ENCODE measurements around the gene PRR36.
"Not testable (repeated sequence)": the region's sequence is repeated elsewhere in the genome, so short reads cannot be mapped to it uniquely, and the experiment has no call there.

The PRR36 gene

DNA sequence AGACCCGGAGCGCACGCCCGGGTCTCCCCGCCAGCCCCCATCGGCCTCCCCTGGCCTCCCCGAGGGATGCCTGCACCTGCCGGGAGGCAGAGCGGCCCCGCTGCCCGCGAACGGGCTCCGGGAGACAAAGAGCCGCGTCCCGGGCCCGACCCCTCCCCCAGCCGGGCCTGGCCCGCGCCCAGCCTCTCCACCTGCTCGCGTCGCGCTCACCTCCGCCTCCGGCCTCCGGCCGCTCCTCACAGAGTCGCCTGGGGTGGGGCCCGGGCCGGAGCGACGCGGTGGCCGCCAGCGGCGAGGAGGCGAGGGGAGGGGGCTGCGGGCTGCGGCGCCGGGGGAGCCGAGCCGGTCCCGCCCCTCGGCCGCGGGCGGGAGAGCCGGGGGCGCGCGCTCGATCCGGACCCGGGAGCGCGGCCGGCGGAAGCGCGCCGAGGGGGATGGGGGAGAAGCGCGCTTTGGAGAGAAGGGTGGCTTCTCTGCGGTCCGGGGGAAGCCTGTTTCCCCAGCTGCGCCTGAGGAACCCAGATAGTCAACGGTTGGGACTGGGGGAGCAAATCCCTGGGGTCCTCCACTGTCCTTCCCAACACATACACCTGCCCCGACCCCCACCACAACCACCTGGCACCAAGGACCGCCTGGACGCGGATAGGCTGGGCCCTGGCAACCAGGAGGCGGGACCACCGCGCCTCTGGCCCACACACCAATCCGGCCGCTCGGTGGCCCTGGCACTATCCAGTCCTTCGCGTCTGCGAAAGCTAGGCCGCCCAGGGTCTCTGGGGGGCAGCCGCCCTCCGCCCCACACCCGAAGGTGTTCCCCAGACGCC, at the start of gene PRR36:
TSS of gene PRR36 (minus strand) at position 315 of the 821 bp plus-strand sequence. CDS start 701 bp downstream, outside the sequence.
- in situ Hi-C loops (cut with MboI; ENCODE audit: low sequenced_read_pairs): no loop called here
- peak; percentile 59 to 81 for DNase-seq (ENCODE audit: low spot score in 2 of 2)
- H3K36me3 ChIP-seq (replicated peaks): 0 out of 2 replicates have a peak, but pooled peaks cover 4% of the 10 kb centered on the region

DNA sequence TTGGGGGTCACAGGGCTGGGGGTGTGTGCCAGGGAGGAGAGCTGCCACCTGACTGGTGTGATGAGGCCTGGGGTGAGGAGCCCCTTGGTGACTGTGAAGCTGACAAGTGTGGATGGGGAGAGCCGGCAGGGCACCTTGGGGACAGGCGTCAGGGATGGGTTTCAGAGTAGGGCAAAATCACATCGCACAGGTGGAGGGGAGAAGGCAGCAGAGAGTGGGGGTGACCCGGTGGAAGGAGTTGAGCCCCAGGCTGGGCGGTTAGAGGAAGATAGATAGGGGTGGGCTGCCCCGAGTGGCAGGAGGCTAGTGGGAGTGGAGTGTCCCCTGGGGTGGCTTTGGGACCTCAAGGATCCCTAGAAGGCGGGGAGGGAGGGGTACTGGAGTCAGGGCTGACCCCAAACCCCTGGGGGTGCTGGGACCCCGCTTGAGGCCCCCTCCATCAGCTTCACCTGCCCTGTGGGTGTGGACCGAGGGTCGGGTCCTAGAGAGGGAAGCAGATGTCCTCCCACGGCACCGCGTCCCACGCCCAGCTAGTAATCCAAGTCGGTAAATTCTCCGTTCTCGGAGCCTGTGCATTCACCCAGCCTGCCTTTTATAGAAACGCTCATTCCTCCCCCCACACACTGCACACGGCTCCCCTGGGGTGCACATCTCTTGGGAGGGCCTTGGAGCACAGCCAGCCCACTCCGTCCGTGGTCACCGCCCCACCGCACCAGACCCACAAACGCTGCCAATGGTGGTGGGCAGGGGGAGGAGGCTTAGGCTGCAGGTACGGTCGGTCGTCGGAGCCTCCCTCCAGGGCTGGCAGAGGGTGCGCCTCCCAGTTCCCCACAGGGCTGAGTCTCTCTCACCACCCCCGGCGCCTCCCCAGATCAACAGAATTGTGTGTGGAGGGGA, 49.4 kb upstream of the PRR36 start:
- peaks cover 16% of the 10 kb centered on the region for H3K4me1 ChIP-seq

More for the DNA sequence above, at the start of gene PRR36:
- Histone ChIP-seq H3K4me3 (peak within 1 kb of the TSS; percentile 46), H3K4me1 (peaks cover 31% of the 10 kb centered on the region), H3K9me3 (no peaks in the 10 kb centered on the region), H3K27me3 (ENCODE audit: low read depth) (no peaks in the 10 kb centered on the region)

DNA sequence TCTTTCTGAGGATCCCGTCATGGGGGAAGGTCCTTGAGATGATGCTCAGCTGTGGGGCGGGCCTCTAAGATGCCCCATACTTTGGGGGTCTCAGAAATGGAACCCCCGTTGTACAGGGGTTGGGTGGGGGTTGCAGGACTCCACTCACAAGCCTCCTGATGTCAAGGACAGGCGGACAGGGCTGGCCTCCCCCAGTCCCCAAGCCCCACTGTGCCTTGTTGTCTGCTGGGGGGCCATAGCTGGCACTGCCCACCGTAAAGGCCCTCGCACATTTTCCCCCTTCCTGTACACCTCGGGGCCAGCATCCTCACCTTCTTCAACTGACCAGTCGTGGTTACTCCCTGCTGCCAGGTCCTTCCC, 48.6 kb upstream of the PRR36 start:
- peaks cover 23% of the 10 kb centered on the region for H3K4me1 ChIP-seq
- in situ Hi-C loops (cut with MboI; ENCODE audit: low sequenced_read_pairs): loop anchor here (5.0 kb wide), 1 partner anchor 56 kb away; no protein-coding TSS in a partner anchor
- H3K9me3 ChIP-seq: no peaks in the 10 kb centered on the region
- no peak overlapping the region for H3K4me3 ChIP-seq
- peaks cover 9% of the 10 kb centered on the region for H3K36me3 ChIP-seq (replicated peaks)
- no peak for DNase-seq (ENCODE audit: low spot score in 2 of 2)
- peaks cover 1% of the 10 kb centered on the region for H3K27me3 ChIP-seq (ENCODE audit: low read depth)

More for the DNA sequence above, 49.4 kb upstream of the PRR36 start:
- H3K4me3 ChIP-seq: no peak overlapping the region
- no peaks in the 10 kb centered on the region for H3K27me3 ChIP-seq (ENCODE audit: low read depth)
- peaks cover 9% of the 10 kb centered on the region for H3K36me3 ChIP-seq (replicated peaks)
- DNase-seq (ENCODE audit: low spot score in 2 of 2): no peak
- no peaks in the 10 kb centered on the region for H3K9me3 ChIP-seq
- in situ Hi-C loops (cut with MboI; ENCODE audit: low sequenced_read_pairs): loop anchor here (5.0 kb wide), 1 partner anchor 56 kb away; no protein-coding TSS in a partner anchor

DNA sequence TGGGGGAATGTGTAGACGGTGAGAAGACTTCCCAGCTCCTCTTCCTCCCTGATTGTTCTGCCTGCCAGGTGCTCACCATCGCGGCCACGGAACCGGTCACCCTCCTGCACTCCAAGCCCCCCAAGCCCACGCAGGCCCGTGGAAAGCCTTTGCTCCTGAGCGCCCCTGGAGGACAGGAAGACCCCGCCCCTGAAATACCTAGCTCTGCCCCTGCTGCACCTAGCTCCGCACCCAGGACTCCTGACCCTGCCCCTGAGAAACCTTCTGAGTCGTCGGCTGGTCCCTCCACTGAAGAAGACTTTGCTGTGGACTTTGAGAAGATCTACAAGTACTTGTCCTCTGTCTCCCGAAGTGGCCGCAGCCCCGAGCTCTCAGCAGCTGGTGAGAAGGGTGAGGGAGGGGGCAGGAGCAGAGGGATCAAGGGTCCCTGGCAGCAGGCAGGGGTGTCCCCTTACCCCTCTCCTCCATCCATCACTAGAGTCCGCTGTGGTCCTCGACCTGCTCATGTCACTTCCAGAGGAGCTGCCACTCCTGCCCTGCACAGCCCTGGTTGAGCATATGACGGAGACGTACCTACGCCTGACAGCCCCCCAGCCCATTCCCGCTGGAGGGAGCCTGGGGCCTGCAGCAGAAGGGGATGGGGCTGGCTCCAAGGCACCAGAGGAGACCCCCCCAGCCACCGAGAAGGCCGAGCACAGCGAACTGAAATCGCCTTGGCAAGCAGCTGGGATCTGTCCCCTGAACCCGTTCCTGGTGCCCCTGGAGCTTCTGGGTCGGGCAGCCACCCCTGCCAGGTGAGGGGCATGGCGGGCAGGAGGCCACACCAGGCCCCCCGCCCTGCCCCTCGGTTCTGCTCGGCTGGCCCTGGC, 48.0 kb upstream of the PRR36 start:
- Histone ChIP-seq H3K9me3 (no peaks in the 10 kb centered on the region), H3K27me3 (ENCODE audit: low read depth) (peaks cover 7% of the 10 kb centered on the region), H3K36me3 (replicated peaks) (peaks cover 9% of the 10 kb centered on the region), H3K4me3 (no peak overlapping the region), H3K4me1 (peaks cover 28% of the 10 kb centered on the region)
- DNase-seq (ENCODE audit: low spot score in 2 of 2): no peak
- in situ Hi-C loops (cut with MboI; ENCODE audit: low sequenced_read_pairs): loop anchor here (5.0 kb wide), 1 partner anchor 55 kb away; no protein-coding TSS in a partner anchor

DNA sequence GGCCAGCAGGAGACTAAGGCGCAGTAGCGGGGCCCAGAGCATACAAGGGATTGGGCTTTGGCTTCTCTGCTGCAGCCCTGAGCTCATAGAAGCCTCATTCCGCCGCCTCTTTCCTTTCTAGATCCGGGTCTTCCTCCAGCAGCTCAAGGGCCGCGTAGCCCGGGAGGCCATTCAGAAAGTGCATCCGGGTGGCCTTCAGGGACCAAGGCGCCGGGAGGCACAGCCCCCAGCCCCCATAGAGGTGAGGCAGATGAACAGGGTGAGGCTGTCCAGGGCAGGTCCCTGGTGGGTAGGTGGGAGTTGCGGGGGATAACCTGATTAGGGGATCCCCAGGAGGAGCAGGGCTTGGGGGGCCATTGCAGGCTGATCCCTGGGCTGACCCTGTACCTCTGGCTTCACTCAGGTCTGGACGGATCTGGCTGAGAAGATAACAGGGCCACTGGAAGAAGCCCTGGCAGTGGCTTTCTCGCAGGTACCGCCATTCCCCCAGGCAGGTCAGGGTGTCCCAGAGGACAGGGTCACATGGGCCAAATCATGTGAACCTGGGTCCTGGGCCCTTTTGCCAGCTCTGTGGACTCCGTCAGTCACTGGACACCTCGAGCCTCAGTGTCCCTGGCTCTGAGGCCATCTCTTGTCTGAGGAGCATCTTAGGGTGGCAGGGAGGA, 47.2 kb upstream of the PRR36 start:
- in situ Hi-C loops (cut with MboI; ENCODE audit: low sequenced_read_pairs): loop anchor here (5.0 kb wide), 1 partner anchor 54 kb away; no protein-coding TSS in a partner anchor
- Histone ChIP-seq H3K4me1 (peaks cover 25% of the 10 kb centered on the region), H3K36me3 (replicated peaks) (peaks cover 4% of the 10 kb centered on the region), H3K4me3 (peak overlapping the region; percentile 26), H3K27me3 (ENCODE audit: low read depth) (peaks cover 13% of the 10 kb centered on the region), H3K9me3 (no peaks in the 10 kb centered on the region)
- no peak for DNase-seq (ENCODE audit: low spot score in 2 of 2)

DNA sequence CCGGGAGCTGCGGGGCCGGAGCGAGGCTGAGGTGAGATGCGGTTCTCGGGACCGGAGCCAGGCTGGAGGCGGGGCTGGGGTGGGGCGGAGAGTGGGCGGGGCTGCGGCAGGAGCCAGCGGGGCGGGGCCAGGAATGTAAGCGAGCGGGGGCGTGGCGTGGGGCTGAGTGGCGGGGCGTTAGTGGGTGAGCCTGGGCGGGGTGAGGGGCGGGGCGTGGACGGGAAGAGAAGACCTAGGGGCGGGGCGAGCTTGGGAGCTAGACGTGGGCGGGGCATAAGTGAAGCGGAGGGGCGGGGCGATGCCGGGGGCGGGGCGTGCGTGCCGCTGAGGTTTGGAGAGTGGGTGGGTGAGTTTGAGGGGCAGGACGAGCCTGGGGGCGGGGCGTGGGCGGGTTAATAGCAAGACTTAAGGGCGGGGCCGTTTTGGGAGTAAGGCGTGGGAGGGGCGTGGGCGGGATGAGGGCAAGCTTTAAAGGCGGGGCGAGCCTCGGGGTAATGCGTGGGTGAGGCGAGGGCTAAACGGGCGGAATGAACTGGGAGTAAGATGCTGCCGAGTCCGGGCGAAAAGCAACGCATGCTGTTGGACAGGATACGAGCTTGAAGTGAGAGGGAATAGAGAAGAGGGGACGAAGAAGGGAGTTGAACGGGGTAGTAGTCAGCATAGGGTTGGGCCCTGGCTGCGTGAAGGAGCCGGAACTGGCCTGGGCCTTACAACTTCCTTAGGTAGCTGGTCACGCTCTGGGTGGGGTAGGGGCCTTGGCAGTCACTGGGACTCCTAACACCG, 46.5 kb upstream of the PRR36 start:
- in situ Hi-C loops (cut with MboI; ENCODE audit: low sequenced_read_pairs): loop anchor here (5.0 kb wide), 1 partner anchor 53 kb away; no protein-coding TSS in a partner anchor
- DNase-seq (ENCODE audit: low spot score in 2 of 2): peak; percentile 94 to 100
- Histone ChIP-seq H3K9me3 (no peaks in the 10 kb centered on the region), H3K36me3 (replicated peaks) (peaks cover 3% of the 10 kb centered on the region), H3K4me1 (peaks cover 22% of the 10 kb centered on the region), H3K27me3 (ENCODE audit: low read depth) (peaks cover 20% of the 10 kb centered on the region), H3K4me3 (peak overlapping the region; percentile 60)

DNA sequence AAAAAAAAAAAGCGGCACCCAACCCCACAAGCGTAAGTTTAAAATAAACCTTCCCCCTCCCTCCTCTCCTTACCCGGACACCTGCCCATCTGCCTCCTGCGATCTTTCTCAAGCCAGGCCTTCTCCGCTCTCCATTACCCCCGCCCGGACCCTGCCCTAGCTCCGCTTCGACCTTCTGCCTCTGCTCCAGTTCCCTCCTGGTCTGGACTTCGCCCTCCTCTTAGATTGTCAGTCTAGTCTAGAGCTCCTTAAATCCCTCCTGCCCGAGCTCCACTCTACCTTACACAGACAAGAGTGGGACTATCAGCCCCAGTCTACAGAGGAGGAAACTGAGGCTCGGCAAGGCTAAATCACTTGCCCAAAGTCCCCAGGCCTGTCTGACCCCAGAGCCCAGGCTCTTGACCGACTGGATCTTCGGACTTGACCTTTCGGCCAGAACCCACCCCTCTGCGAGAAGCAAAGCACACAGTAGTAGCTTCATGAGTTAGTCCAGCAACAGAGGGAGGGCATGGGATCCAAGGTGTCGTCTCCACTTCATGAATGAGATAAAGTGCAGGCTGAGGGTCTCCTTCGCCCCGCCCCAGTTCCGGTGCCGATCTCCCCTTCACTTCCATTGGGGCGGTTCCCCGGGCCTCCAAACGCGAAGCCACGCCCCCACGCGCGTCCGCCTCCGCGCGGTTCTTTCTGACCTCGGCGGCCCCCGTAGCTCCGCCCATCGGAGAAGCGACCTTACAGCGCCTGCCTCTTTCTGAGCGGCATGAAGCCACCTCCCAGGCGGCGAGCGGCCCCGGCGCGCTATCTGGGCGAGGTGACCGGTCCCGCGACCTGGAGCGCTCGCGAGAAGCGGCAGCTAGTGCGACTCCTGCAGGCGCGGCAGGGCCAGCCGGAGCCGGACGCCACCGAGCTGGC, 45.7 kb upstream of the PRR36 start, which contains the start of gene SNAPC2:
TSS of gene SNAPC2 (plus strand) at position 729 of the 909 bp plus-strand sequence. CDS start at position 758, 29 bp downstream.
- H3K36me3 ChIP-seq (replicated peaks): peaks cover 3% of the 10 kb centered on the region
- DNase-seq (ENCODE audit: low spot score in 2 of 2): peak; percentile 87 to 99
- H3K4me1 ChIP-seq: peaks cover 22% of the 10 kb centered on the region
- no peaks in the 10 kb centered on the region for H3K9me3 ChIP-seq
- in situ Hi-C loops (cut with MboI; ENCODE audit: low sequenced_read_pairs): loop anchor here (5.0 kb wide), 1 partner anchor 53 kb away; no protein-coding TSS in a partner anchor
- peaks cover 25% of the 10 kb centered on the region for H3K27me3 ChIP-seq (ENCODE audit: low read depth)
- H3K4me3 ChIP-seq: peak within 1 kb of the TSS; percentile 60

DNA sequence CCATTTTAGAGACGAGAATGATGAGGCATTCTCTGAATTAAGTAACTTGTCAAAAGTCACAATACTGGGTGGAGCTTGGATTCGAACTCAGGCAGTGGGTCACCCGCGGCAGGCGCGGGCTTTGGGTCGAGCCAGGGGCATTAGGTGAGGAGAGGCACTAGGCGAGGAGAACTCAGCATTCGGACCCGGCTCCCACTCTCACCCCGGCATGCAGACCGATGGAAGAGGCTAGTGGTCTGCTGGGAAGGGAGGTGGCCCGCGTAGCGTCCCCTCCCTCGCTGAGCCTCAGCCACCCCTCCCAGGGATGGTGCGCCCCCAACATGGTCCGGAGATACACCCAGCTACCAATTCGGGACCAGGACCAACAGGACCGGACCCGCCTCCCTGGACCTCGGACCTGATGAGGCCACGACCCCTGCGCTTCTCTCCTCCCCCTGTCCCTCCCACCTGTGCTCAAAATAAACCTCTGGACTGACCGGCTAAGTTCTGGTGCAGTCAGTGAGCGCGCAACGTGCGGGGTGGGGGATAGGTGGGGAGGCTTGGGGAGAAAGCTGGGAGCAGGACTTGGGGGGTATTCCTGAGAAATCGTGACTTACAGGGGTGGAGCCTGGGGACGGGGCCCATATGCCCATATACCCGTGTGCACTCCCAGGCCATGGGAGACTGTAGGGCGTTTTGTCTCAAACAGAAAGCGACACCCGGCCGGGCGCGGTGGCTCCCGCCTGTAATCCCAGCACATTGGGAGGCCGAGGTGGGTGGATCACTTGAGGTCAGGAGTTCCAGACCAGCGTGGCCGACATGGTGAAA, 44.6 kb upstream of the PRR36 start:
- H3K27me3 ChIP-seq (ENCODE audit: low read depth): peaks cover 25% of the 10 kb centered on the region
- H3K4me3 ChIP-seq: no peak overlapping the region
- H3K4me1 ChIP-seq: peaks cover 22% of the 10 kb centered on the region
- no peak for DNase-seq (ENCODE audit: low spot score in 2 of 2)
- no peaks in the 10 kb centered on the region for H3K9me3 ChIP-seq
- in situ Hi-C loops (cut with MboI; ENCODE audit: low sequenced_read_pairs): no loop called here
- peaks cover 3% of the 10 kb centered on the region for H3K36me3 ChIP-seq (replicated peaks)

DNA sequence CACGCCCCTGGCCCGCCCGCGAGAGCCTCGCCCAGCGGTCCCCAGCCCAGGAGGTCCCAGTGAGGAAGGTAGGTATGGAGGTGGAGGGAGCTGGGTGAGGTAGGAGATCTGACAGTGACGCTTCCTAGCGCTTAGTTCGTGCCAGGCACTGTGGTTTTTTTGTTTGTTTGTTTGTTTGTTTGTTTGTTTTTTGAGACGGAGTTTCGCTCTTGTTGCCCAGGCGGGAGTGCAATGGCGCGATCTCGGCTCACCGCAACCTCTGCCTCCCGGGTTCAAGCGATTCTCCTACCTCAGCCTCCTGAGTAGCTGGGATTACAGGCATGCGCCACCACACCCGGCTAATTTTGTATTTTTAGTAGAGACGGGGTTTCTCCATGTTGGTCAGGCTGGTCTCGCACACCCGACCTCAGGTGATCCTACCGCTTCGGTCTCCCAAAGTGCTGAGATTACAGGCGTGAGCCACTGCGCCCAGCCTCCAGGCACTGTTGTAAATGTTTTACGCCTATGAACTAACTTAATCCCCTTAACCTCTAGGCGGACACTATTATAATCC, 43.9 kb upstream of the PRR36 start:
- H3K27me3 ChIP-seq (ENCODE audit: low read depth): peaks cover 25% of the 10 kb centered on the region
- in situ Hi-C loops (cut with MboI; ENCODE audit: low sequenced_read_pairs); H3K36me3 ChIP-seq (replicated peaks); H3K9me3 ChIP-seq; DNase-seq (ENCODE audit: low spot score in 2 of 2); H3K4me3 ChIP-seq: not testable (repeated sequence)
- H3K4me1 ChIP-seq: peaks cover 22% of the 10 kb centered on the region

DNA sequence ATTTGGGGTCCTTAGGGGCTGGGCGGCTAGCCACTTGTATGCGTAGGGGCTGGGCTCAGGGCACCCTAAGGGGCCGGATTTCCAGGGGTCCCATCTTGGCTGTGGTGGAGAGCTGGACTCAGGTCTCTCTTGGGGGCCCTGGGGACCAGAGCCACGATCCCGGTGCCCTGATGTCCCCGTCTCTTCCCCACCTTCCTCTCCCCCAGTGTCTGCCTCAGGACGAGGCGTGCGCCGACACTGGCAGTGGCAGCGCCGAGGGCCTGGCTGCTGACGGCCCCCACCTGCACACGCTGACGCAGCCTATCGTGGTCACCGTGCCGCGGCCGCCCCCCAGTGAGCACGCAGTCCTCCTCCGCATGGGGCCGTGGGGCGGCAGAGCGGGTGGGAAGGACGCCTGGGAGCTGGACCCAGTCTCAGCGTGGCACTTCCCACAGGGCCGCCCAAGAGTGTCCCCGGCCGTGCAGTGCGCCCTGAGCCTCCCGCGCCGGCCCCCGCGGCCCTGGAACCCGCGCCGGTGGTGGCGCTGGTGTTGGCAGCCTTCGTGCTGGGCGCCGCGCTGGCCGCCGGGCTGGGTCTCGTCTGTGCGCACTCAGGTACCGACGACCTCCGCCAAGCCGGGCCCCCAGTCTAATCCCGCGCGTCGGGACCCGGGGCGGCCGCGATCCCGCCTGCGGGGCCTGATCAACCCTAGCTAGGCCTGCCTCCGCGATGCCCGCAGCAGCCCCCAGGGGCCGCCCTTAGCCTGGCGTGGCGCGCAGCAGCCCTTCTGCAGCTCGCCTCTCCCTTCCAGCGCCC, 43.3 kb upstream of the PRR36 start:
- peak; percentile 57 to 82 for DNase-seq (ENCODE audit: low spot score in 2 of 2)
- Histone ChIP-seq H3K36me3 (replicated peaks) (peaks cover 6% of the 10 kb centered on the region), H3K27me3 (ENCODE audit: low read depth) (peaks cover 25% of the 10 kb centered on the region), H3K4me3 (no peak overlapping the region; the same call in 1 of the 2 replicates), H3K4me1 (peaks cover 22% of the 10 kb centered on the region), H3K9me3 (no peaks in the 10 kb centered on the region)
- in situ Hi-C loops (cut with MboI; ENCODE audit: low sequenced_read_pairs): no loop called here
